Suprapubic skin (tissue), 4 donors: ENCODE data around the gene ABCA13.

Source experiments
- EP300 ChIP-seq: sonication (generic); formaldehyde crosslinking; IDR thresholded peaks from one replicate; pipeline ENCODE4 v1.6.1; 2017; ENCODE audit warnings: antibody characterized with exemption
- POLR2AphosphoS5 ChIP-seq, 3 donors: sonication (generic); formaldehyde crosslinking; IDR thresholded peaks; one replicate each; pipeline ENCODE4 v1.6.1; 2017; ENCODE audit warnings: antibody characterized with exemption in 3 of 3
- TF ChIP-seq, protein P1 (sequence below), 2 donors: fragments of 200-600 bp in 1 of 2; fragments of 450-650 bp in 1 of 2; sonication (generic) in 1 of 2; IDR thresholded peaks; one replicate each; pipeline ENCODE4 v1.5.1; 2016 to 2019; ENCODE audit warnings: antibody characterized with exemption in 2 of 2, mild to moderate bottlenecking in 1 of 2, moderate library complexity in 1 of 2

GRCh38 chr7:48455363-48455762 lies 284.1 kb downstream of the ABCA13 start:
- TF ChIP-seq, protein P1, sequence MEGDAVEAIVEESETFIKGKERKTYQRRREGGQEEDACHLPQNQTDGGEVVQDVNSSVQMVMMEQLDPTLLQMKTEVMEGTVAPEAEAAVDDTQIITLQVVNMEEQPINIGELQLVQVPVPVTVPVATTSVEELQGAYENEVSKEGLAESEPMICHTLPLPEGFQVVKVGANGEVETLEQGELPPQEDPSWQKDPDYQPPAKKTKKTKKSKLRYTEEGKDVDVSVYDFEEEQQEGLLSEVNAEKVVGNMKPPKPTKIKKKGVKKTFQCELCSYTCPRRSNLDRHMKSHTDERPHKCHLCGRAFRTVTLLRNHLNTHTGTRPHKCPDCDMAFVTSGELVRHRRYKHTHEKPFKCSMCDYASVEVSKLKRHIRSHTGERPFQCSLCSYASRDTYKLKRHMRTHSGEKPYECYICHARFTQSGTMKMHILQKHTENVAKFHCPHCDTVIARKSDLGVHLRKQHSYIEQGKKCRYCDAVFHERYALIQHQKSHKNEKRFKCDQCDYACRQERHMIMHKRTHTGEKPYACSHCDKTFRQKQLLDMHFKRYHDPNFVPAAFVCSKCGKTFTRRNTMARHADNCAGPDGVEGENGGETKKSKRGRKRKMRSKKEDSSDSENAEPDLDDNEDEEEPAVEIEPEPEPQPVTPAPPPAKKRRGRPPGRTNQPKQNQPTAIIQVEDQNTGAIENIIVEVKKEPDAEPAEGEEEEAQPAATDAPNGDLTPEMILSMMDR (IDR thresholded peaks at IDR 0.05): no peak
- TF ChIP-seq EP300 (no peak), POLR2AphosphoS5 (IDR thresholded peaks at IDR 0.05) (no peak)
